Upper lobe of left lung (tissue), 6 donors: ENCODE data around the gene ECEL1. TPM values are rescaled to one million over a fixed set of nuclear protein-coding genes. Genes with fewer than 3 reads are reported as not detected.

Experiments
- ATAC-seq, 2 donors: fragments of 200-7000 bp; cut with Tn5 transposase; one replicate each; pipeline ENCODE4 v1.9.1; 2022; ENCODE audit warnings: mild to moderate bottlenecking in 2 of 2, moderate library complexity in 2 of 2; ENCODE audit not compliant: low FRiP score in 2 of 2
- DNase-seq, 2 donors: peaks; one replicate each; pipeline ENCODE4 v3.0.0-alpha.2; 2019 to 2020
- H3K27ac ChIP-seq, 4 donors: fragments of 200-600 bp; sonication (generic); one replicate each; pipeline ENCODE4 v1.5.1; 2016 to 2019
- H3K27me3 ChIP-seq, 4 donors: fragments of 200-600 bp; sonication (generic); one replicate each; pipeline ENCODE4 v1.5.1; 2017 to 2019
- H3K36me3 ChIP-seq, 4 donors: fragments of 200-600 bp; sonication (generic); one replicate each; pipeline ENCODE4 v1.5.1; 2016 to 2019
- H3K4me1 ChIP-seq, 4 donors: fragments of 200-600 bp; sonication (generic); one replicate each; pipeline ENCODE4 v1.5.1; 2018 to 2019
- H3K4me3 ChIP-seq, 4 donors: fragments of 200-600 bp; sonication (generic); one replicate each; pipeline ENCODE4 v1.5.1; 2017 to 2019; ENCODE audit warnings: mild to moderate bottlenecking in 2 of 4, moderate library complexity in 1 of 4
- H3K9me3 ChIP-seq, 4 donors: fragments of 200-600 bp; sonication (generic); one replicate each; pipeline ENCODE4 v1.5.1; 2018 to 2019
- CTCF ChIP-seq, 6 experiments: fragments of 450-650 bp in 4 of 6; fragments of 200-600 bp in 2 of 6; sonication (generic) in 2 of 6; IDR thresholded peaks; one replicate each; pipeline ENCODE4 v1.5.1; 2016 to 2019; ENCODE audit warnings: antibody characterized with exemption in 6 of 6
- EP300 ChIP-seq, 4 donors: sonication (generic); formaldehyde crosslinking; IDR thresholded peaks; one replicate each; pipeline ENCODE4 v1.5.1; 2017; ENCODE audit warnings: antibody characterized with exemption in 4 of 4, control low read depth in 2 of 4
- POLR2A ChIP-seq, 4 donors: fragments of 450-650 bp; IDR thresholded peaks; one replicate each; pipeline ENCODE4 v1.5.1; 2016 to 2017; ENCODE audit warnings: antibody characterized with exemption in 4 of 4, mild to moderate bottlenecking in 2 of 4
- POLR2AphosphoS5 ChIP-seq, 2 donors: sonication (generic); formaldehyde crosslinking; IDR thresholded peaks; one replicate each; pipeline ENCODE4 v1.5.1; 2017; ENCODE audit warnings: antibody characterized with exemption in 2 of 2
- WGBS, 2 donors: methylation state at CpG; one replicate each; pipeline ENCODE4 v1.1.5; 2017 to 2018; 5-methylcytosine and 5-hydroxymethylcytosine counted together
- total RNA-seq, 6 donors: library from RNA; depleted of rRNA in 4 of 6; stranded (reverse); fragments of >200 nt in 4 of 6; gene quantifications; one replicate each; pipeline versions ENCODE4 v1.1.0 to v1.2.1, GENCODE V29; 2016 to 2021
- donor health status: DM: no; HTN: no; CAD: no; lungs with moderate emphysema.
- donor health status: DM: no; HTN: yes; CAD: no; lungs with severe emphysema.

Gene ECEL1
- total RNA-seq, 6 donors from 2014 or later = 0.14 to 0.40 TPM; not detected in 4

- H3K4me3 ChIP-seq = peak overlapping the region in 3 of 4 donors; percentile 32 to 46 (median 44)
- H3K27ac ChIP-seq = no peak overlapping the region
- 0 to 4% methylated on average over 25 to 71 of the region's 75 CpGs for WGBS, 2 donors
- peak in 1 of 2 donors; percentile 42 for ATAC-seq
- no peaks in the 10 kb centered on the region for H3K36me3 ChIP-seq
- DNase-seq = peak in 1 of 2 donors; percentile 85
- H3K9me3 ChIP-seq = no peaks in the 10 kb centered on the region
- H3K4me1 ChIP-seq = peaks cover 8 to 18% (median 15%) of the 10 kb centered on the region in 4 donors
- TF ChIP-seq POLR2A (IDR thresholded peaks at IDR 0.05) (no peak), CTCF (IDR thresholded peaks at IDR 0.05) (no peak)
- H3K27me3 ChIP-seq = peaks cover 0 to 27% (median 17%) of the 10 kb centered on the region in 4 donors
Measured at GRCh38 chr2:232502911-232503808, 15.5 kb upstream of the ECEL1 start.

- Histone ChIP-seq H3K9me3 (no peaks in the 10 kb centered on the region), H3K4me3 (peak overlapping the region in 2 of 4 donors; percentile 44 to 46), H3K4me1 (peaks cover 8 to 18% (median 15%) of the 10 kb centered on the region in 4 donors), H3K27ac (no peak overlapping the region), H3K27me3 (peaks cover 0 to 27% (median 17%) of the 10 kb centered on the region in 4 donors), H3K36me3 (no peaks in the 10 kb centered on the region)
- TF ChIP-seq POLR2AphosphoS5 (IDR thresholded peaks at IDR 0.05) = no peak
- TF ChIP-seq CTCF (IDR thresholded peaks at IDR 0.05) = no peak
- TF ChIP-seq EP300 (IDR thresholded peaks at IDR 0.05) = no peak
- no peak for TF ChIP-seq POLR2A (IDR thresholded peaks at IDR 0.05)
- 13 to 28% methylated on average over 8 to 17 of the region's 21 CpGs for WGBS, 2 donors
- DNase-seq (no peak), ATAC-seq (no peak)
Measured at GRCh38 chr2:232502511-232502910, 14.9 kb upstream of the ECEL1 start.

GRCh38 chr2:232501794-232502390 lies 14.3 kb upstream of the ECEL1 start:
- 41 to 44% methylated on average over 8 to 10 of the region's 10 CpGs for WGBS, 2 donors
- Histone ChIP-seq H3K27ac (no peak overlapping the region), H3K27me3 (peaks cover 0 to 27% (median 17%) of the 10 kb centered on the region in 4 donors), H3K36me3 (no peaks in the 10 kb centered on the region), H3K4me3 (no peak overlapping the region), H3K9me3 (no peaks in the 10 kb centered on the region), H3K4me1 (peaks cover 8 to 18% (median 15%) of the 10 kb centered on the region in 4 donors)
- DNase-seq = no peak
- ATAC-seq = no peak
- TF ChIP-seq CTCF (IDR thresholded peaks at IDR 0.05) (no peak), EP300 (IDR thresholded peaks at IDR 0.05) (no peak), POLR2A (IDR thresholded peaks at IDR 0.05) (no peak), POLR2AphosphoS5 (IDR thresholded peaks at IDR 0.05) (no peak)

- WGBS, 2 donors = 68 to 78% methylated on average over 9 of the region's 9 CpGs
- TF ChIP-seq POLR2AphosphoS5 (IDR thresholded peaks at IDR 0.05) (no peak), EP300 (IDR thresholded peaks at IDR 0.05) (no peak), POLR2A (IDR thresholded peaks at IDR 0.05) (no peak), CTCF (IDR thresholded peaks at IDR 0.05) (no peak)
- Histone ChIP-seq H3K27me3 (peaks cover 0 to 27% (median 17%) of the 10 kb centered on the region in 4 donors), H3K9me3 (no peaks in the 10 kb centered on the region), H3K4me3 (no peak overlapping the region), H3K27ac (no peak overlapping the region), H3K36me3 (no peaks in the 10 kb centered on the region), H3K4me1 (peaks cover 8 to 18% (median 15%) of the 10 kb centered on the region in 4 donors)
- no peak for DNase-seq
- ATAC-seq = no peak
Measured at GRCh38 chr2:232501331-232501771, 13.7 kb upstream of the ECEL1 start.
